Measurements from ENCODE around the gene PLIN3.

DNA sequence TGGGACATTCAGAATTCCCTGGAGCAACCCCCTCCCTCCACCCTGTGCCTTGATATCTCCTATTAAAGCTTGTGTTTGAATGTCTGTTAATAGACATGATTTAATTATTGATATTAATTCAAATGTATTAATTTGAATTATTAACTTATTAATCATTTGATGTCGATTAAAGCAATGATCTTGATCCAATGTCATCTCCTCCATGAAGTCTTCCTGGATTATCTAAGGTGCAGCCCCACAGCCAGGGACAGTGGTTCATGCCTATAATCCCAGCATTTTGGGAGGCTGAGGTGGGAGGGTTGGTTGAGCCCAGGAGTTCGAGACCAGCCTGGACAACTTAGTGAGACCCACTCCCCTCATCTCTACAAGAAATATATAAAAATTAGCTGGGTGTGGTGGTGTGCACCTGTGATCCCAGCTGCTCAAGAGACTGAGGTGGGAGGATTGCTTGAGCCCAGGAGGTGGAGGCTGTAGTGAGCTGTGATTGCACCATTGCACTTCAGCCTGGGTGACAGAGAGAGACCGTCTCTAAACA, 66.3 kb downstream of the PLIN3 start:
- TF ChIP-seq, protein P1, sequence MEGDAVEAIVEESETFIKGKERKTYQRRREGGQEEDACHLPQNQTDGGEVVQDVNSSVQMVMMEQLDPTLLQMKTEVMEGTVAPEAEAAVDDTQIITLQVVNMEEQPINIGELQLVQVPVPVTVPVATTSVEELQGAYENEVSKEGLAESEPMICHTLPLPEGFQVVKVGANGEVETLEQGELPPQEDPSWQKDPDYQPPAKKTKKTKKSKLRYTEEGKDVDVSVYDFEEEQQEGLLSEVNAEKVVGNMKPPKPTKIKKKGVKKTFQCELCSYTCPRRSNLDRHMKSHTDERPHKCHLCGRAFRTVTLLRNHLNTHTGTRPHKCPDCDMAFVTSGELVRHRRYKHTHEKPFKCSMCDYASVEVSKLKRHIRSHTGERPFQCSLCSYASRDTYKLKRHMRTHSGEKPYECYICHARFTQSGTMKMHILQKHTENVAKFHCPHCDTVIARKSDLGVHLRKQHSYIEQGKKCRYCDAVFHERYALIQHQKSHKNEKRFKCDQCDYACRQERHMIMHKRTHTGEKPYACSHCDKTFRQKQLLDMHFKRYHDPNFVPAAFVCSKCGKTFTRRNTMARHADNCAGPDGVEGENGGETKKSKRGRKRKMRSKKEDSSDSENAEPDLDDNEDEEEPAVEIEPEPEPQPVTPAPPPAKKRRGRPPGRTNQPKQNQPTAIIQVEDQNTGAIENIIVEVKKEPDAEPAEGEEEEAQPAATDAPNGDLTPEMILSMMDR (IDR thresholded peaks at IDR 0.05 in 8 of 11, conservative IDR thresholded peaks at IDR 0.05 in 3 of 11) = no peak
- TF ChIP-seq POLR2A (IDR thresholded peaks at IDR 0.05) (no peak), POLR2AphosphoS5 (IDR thresholded peaks at IDR 0.05) (no peak)

Measured in spleen (tissue), 7 donors.